ENCODE data around the gene FMN1.
"Not testable (repeated sequence)": the region's sequence is repeated elsewhere in the genome, so short reads cannot be mapped to it uniquely, and the experiment has no call there.

The FMN1 gene

DNA sequence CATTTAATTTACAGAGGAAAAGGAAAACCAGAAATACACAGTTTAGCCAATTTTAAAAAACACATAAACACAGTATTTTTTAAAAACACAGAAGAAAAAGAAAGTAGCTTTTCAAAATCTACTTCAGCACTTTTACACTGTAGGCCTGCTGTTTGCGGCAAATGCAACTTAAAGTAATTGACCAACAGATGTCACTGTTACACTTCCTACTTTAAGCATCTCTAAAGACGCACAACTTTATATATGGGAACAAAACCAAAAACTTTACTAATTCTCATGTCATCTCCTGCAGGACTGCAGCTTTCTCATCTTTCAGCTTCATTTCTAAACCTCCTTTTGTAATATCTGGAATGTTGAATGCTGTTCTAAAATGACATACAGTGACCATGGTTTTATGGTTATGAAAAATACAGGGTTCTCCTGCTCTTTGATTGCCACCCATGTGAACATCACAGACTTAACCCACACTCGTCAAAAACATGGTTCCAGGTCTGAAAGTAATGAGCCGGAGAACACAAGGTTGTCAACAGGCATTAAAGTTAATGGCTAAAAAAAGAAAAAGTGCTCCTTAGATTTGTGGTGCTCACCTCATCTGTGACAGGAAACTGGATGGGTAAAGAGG is 107.9 kb downstream of the FMN1 start:
- no peak for DNase-seq

DNA sequence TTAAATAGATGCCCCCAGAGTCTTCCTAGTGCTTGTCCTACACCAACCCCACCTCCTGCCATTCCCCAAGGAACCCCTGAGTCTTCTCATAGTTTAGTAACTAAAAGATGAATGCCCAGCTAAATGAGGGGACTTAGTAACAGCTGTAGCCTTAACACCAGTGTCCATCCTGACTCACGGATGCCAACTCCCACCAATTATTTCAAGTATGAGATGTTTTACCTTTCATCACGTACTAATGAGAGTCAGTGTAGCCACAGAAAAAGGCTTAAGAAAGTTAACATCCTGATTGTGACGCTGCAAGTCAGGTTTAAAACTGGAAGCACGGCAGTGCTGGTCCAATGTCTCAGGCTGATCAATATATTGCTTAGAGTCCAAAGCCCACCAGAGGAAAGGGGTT is 109.9 kb downstream of the FMN1 start:
- DNase-seq, result no peak

DNA sequence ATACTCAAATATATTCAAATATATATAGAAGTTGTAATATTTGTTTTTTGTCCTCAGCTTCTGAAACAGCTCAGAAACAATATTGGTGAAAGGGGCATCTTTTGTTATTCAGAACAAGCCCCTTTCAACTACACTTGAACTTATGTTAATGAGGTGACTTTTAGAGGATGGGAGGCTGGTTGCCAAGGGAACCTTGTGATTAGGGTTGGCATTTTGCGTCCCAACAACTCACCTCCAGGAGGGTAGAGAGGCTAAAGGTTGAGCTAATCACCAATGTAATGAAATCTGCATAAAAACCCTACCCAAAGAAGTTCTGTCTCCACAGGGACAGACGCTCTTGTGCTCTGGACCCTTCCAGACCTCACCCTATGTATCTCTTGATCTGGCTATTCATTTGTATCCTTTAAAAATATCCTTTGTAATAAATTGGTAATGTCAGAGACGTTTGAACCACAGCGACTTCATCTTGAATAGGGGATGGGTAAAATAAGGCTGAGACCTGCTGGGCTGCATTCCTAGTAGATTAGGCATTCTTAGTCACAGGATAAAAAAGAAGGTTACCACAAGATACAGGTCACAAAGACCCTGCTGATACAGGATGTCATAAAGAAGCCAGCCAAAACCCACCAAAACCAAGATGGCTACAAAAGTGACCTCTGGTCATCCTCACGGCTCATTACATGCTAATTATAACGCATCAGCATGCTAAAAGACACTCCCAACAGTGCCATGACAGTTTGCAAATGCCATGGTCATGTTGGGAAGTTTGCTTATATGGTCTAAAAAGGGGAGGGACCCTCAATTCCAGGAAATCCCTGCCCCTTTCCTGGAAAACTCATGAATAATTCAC is 111.1 kb downstream of the FMN1 start:
- DNase-seq, result no peak

DNA sequence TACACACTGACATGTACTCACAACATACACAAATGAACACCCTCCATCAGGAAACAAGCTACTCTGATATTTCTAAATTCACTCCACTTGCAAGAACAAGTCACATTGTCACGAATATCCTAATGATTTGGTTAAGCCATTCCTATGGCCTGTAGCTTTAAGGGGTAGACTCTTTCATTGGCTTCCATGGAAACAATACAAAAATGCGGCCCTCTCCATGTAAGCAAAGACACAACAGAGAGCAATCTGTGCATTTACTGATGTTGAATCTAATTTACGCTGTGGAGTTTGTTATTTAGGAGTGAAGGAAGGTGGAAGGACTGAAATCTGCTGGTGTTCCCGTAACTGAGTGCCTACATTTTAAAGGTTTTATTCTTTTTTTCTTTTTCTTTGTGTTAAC is 114.5 kb downstream of the FMN1 start:
- DNase-seq, result no peak

DNA sequence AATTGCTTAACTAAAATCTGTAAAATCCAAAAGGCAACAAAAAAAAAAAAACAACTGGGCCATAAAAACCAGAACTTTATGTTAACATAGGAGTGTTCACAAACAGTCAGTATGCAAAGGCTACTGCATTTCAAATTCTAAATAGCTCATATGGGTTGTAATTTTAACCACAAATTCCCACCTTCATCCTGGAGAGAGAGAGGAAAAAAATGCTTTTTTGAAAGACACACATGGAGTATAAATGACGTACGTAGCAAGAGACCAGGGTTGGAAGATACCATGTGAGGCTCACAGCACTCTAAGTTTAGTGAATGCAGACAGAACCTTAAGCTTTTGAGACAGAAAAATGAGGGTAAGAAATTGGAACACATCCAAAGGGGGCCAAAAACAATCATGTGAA is 115.9 kb downstream of the FMN1 start:
- DNase-seq, result no peak

DNA sequence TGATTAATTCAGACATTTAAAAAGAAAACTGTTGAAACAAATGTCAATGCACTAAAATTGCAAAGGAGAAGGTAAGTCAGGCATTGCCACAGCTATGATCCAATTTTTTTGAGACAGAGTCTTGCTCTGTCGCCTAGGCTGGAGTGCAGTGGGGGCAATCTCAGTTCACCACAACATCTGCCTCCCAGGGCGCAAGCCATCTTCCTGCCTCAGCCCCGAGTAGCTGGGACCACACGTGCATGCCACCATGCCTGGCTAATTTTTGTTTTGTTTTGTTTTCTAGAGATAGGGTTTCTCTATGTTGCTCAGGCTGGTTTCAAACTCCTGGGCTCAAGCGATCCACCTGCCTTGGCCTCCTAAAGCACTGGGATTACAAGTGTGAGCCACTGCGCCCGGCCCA is 117.6 kb downstream of the FMN1 start:
- no peak for DNase-seq

DNA sequence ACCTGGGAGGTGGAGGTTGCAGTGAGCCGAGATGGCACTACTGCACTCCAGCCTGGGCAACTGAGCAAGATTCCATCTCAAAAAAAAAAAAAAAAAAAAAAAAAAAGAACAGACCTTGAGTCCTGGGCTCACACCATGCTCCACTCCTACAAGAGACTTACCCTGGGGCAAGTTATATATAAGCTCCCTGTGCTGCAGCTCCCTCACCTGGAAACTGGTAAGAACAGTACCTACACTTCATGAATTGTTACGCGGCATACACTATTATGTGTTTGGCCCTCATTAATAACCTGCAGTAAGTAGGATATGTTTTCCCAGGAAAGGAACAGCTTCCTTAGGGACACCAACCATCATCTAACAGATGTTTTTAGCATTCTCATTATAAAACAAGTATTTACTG is 119.6 kb downstream of the FMN1 start:
- DNase-seq, result no peak

DNA sequence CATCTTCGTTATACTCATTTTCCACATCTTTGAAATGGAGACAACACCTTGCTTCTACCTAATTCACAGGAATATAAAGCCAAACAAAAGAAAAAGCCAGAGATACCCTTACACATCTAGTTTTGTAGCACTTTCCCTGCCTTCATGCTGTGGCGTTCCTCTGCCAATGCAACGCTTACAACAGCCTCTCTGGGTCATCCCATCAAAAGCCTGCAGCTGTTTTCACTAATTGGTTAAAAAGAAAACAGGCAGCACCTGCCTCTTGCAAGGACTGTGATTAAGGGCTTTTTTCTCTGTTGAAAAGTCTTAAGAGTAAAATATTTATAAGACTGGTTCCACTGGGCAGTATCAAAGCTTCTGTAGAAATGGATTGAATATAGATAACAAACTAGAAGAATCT is 120.3 kb downstream of the FMN1 start:
- no peak for DNase-seq

DNA sequence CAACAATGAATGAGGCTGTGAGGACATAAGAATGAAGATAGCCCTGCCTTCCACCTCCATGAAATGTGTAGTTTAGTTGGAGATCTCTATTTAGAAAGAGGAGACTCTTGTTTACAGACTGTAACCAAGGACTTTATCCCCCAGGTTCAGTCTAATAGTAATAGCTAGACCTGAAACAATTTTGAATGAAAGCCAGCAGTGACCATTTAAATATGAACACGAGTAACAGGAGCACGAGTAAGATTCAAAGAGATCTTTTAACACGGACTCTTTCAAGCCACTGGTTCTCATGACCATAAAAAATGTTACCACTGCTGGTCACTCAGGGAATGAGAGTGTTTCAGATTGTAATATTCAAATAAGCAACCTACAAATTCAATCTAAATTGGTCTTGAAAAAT is 123.1 kb downstream of the FMN1 start:
- DNase-seq, result no peak

DNA sequence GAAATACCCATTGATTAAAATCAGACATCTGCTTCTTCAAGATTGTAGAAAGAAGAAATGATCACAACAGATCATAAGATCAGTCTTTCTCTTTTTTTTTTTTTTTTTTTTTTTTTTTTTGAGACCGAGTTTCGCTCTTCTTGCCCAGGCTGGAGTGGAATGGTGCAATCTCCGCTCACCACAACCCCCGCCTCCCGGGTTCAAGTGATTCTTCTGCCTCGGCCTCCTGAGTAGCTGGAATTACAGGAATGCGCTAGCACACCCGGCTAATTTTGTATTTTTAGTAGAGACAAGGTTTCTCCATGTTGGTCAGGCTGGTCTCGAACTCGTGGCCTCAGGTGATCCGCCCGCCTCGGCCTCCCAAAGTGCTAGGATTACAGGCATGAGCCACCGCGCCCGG is 124.6 kb downstream of the FMN1 start:
- DNase-seq, result not testable (repeated sequence)

DNA sequence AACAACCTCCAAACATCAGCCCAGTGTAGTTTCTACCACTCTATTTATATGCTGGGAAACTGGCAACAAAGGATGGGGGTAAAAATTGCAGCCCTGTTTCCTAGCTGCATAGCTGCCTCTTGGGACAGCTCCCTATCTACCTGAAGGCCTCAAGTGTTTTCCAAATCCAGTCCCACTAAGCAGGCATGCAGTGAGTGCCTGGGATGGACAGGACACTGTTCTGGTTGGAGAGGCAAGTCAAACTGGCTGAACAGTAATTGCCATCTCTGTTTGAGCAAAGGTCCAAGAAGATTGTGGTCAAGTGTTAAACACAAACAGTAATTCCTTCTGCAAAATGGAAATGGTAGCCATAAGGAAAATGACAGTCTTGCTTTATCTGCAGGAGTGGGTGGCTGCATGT is 125.4 kb downstream of the FMN1 start:
- no peak for DNase-seq

DNA sequence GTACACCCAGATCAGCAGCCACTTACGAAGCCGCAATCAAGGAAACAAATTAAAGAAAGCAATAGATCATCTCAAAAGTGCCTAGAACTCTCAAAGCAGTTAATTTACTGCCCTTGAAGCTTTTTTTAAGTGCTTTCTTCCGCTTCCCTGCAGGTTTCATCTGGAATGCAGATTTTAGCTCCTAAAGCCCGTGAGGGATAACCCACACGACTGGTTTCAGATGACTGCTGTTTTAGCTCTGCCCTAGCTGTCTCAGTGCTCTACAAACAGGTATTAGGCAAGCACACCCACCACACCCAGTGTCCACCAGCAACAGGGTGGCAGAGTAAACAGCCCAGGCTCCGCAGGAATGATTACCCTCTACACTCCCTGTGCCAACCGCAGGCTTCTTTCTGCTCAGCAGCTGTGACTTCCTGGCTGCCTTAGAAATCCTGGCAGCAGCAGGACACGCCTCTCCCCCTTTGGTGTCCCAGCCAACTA is 126.0 kb downstream of the FMN1 start:
- DNase-seq, result no peak

DNA sequence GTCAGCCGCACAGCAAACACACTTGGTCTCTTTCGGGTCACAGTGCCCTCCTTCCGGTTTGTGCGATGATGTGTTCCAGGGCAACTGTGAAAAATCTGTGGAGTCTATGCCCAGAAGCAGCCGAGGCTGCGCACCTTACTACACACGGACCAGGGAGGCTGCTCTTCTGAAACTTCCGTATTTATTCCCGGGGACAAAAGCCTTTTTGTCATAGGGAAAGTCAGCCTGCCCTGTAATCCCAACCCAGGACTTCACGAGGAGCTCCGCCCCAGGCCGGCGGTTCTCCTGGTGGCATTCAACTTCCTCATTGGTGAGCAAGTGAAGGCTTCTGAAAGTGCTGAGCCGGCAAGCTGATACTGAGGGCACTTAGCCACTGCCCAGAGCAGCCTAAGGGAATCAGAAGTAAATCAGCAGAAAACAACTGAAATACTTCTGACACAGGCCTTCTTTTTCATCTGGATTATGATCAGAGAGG is 126.5 kb downstream of the FMN1 start:
- DNase-seq, result no peak

DNA sequence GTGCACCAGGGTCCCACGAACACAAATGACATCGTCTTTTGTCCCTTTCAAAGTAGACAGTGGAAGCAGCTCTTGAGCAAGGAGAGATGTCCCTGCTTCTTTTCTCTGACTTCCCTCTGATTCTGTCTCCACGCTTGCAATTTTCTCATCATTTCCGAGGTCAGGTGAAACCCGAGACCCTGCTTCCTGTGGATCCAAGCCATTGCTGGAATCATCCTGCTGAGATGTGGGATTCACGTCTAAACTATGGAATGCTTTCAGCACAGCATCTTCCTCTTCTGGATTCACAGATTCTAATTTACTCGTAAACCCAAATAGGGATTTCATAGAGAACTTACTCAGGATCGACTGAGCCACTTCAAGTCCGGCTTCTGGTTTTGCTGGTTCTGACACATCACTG is 127.1 kb downstream of the FMN1 start:
- DNase-seq, result no peak

DNA sequence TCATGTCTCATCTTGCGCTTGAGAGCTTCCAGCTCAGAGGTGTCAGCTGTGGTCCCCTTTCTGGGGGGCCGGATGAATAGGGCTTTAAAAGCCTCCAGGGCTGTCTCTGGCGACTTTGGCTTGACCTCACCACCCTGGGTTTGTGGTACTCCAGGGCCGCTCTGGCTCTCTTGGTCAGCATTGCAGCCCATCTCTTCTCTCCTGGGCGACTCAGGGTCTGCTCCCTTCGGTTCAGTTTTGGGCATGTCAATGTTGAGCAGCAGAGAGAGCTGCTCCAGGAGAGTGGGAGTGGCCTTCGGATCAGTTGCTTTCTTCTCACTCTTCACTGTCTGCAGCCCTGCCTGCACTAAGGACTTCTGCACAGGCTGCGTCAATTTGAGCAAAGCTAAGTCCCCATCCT is 127.9 kb downstream of the FMN1 start:
- no peak for DNase-seq

DNA sequence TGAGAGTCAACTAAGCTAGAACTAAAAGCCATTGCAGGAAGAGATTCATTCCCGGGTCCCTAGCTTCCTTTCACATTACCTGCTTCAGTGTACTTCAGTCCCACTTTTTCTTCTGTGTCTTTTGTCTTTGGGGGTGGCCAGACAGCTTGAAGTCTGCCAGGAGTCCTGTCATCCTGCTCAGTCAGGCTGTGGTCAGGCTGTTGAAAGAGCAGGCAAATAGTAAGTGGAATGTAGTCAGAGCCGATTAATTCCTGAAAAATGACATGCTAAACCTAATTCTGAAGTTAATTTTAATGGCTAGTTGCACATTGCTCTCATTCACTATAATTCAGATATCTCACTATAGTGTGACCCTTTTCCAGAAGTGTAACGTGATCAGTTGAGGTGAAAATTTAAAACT is 129.6 kb downstream of the FMN1 start:
- no peak for DNase-seq

DNA sequence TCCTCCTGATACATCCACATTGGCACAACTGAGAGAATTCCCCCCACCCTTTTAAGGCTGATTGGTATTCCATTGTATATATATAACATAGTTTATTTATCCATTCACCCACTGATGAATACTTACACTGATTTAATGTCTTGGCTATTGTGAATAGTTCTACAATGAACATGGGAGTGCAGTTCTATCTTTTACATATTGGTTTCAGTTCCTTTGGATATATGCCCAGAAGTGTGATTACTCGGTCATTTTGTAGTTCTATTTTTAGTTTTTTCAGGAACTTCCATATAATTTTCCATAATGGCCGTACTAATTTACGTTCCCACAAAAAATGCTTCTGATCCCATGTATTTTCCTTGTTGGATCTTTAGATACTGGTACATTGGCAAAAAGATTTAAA is 135.3 kb downstream of the FMN1 start:
- no peak for DNase-seq

DNA sequence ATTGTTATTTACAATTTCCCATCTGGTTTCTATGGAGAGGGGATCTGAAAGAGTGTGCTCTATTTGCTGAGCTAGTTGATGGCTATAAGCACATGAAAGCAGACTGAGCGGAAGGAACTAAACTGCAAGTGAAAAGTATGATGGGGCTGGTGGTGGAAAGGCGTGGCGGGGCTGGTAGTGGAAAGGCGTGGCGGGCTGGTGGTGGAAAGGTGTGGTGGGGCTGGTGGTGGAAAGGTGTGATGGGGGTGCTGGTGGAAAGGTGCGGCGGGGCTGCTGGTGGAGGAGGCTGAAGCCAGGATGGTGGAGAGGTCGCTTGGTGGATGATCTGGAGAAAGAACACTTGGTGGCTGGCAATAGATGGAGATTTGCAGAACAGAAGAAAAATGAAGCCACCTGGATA is 136.7 kb downstream of the FMN1 start:
- no peak for DNase-seq

DNA sequence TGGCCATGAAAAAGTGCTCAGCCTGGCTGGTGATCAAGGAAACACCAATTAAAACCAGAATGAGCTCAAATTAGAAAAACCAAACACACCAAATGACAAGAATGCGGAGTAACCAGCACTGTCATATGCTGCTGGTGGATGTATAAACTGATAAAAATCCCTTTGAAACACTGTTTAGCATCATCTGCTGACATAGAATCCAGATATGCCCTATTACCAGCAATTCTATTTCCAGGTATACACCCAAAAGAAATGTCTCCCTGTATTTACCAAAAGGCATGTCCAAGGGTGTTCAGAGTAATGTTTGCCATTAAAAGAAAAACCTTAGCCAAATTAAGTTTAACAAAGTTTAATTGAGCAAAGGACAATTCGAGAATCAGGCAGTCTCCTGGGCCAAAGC is 138.6 kb downstream of the FMN1 start:
- no peak for DNase-seq

DNA sequence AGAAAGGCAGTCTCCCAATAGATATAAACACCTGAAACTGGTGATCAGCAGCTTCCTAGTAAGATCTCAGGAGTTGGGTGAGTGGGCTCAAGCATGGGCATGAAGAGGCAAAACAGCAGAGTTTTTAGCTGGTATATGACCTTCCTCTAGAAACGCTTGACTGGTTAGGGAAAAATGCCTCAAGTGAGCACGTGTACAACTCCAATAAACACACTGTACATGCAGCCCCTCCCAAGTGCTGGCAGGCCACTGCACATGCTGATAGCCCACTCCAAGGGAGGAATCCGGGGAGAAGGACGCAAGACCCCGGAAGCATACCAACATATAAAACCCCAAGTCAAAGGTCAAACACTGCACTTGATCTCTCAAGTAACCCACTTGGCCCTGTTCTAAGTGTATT is 143.0 kb downstream of the FMN1 start:
- no peak for DNase-seq

DNA sequence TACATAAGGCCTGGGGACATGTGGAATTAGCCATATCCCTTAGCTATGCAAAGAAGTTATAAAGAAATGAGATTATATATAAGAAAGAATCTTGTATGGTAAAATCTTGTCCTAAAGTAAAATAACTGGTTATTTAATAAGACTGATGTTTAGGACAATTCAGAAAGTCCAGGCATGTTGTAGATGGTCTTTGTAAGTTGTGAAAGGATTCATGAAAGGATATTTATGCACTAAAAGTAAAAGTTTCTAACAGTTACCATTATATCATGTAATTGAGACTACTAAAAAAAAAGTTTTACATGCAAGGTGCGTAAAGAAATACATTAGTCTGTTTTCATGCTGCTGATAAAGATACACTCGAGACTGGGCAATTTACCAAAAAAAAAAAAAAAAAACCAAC is 146.3 kb downstream of the FMN1 start:
- DNase-seq, result no peak

DNA sequence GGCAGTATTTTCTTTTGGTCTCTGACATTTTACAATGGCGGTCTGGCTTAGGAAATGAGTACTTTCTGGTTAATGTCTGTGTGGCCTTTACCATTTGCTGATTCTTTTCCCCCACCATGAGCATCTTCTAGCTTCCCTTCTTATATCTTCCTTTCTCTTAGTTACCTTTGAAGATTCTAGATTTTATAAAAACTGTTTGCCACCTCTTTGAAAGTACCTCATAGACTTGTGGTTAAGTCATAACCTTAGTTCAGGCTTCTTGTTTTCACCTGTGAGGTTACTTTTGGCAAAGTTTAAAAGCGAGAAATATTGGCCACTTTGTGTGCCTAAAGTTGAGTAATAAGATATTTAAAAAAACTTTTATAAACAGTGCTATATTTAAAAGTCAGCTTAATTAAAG is 147.4 kb downstream of the FMN1 start:
- no peak for DNase-seq

DNA sequence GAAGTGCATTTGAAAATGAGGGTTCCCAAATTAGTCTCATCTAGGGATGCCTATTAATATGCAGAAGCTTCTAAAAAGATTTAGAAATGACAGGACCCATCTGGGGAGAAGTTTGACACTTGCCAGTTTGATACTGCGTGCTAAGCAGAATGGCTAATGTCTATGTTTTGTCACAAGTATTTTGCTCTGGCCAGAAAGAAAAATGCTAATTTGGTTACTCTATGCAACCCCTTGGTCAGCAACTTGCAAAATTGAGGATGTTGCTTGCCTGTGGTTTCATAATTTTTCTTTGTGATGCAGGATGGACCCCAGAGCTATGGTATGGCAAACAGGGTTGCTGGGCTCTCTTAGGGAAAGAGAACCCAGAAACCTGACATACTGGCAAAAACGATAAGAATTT is 148.2 kb downstream of the FMN1 start:
- no peak for DNase-seq

DNA sequence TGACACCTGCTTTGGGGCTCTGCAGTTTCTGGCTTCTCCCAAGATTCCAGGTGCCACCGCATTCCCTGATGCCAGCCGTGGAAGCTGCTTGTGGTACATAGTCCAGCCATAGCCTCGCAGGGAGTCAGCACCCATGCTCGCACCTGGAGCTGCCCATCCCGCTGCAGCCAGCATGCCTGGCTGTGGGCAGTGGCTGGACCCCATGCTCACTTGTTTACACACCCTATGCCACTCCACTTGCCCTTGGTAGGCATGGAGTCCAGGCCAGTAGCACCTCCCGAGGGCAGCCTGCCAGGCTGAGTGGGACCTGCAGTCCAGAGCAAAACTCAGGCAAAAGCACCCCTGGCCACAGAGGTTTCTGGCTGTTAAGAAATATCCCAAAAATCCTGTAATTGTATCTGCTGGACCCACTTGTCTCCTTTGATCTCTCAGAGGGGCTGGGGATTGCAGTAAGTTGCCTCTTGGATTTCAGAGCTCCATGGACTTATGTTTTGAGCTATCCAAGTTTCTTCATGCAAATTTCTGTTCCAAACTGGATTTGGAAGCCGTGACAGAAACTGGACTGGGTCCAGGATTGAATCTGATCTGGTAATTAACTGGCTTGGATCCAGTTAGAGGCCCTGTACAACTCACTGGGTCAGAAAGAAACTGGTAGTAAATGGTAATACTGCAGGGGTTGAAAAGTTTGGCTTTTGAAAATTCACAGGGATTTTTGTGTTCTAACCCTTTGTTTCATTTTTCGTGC is 149.3 kb downstream of the FMN1 start:
- no peak for DNase-seq
